HEK293 (cell line): ENCODE measurements around the gene ZNHIT1.

Experiments used
- ZBTB1 ChIP-seq: fragments of 450-650 bp; formaldehyde crosslinking; IDR thresholded peaks from 2 replicates; pipeline ENCODE4 v1.5.1; 2016; ENCODE audit warnings: missing biosample characterization, missing genetic modification characterization
- ZFP3 ChIP-seq: fragments of 450-650 bp; formaldehyde crosslinking; IDR thresholded peaks from 2 replicates; pipeline ENCODE4 v1.5.1; 2016; ENCODE audit warnings: low read depth, missing biosample characterization, missing genetic modification characterization
- ZNF248 ChIP-seq: fragments of 450-650 bp; formaldehyde crosslinking; IDR thresholded peaks from 2 replicates; pipeline ENCODE4 v1.5.1; 2017; ENCODE audit warnings: missing biosample characterization, missing genetic modification characterization
- ZNF274 ChIP-seq, 2 experiments: fragments of 200-500 bp in 1 of 2; fragments of 450-650 bp in 1 of 2; sonication (Bioruptor generic) in 1 of 2; formaldehyde crosslinking in 1 of 2; IDR thresholded peaks; 2 replicates each; pipeline versions ENCODE4 v1.5.1 to v1.6.1; 2014 to 2016; ENCODE audit warnings: borderline replicate concordance in 1 of 2, inconsistent platforms in 1 of 2, low read length in 1 of 2, missing biosample characterization in 1 of 2, missing genetic modification characterization in 1 of 2
- ZNF404 ChIP-seq: fragments of 450-650 bp; formaldehyde crosslinking; IDR thresholded peaks from 2 replicates; pipeline ENCODE4 v1.5.1; 2017; ENCODE audit warnings: missing biosample characterization, missing genetic modification characterization
- TF ChIP-seq, protein P1 (sequence below): fragments of 450-650 bp; formaldehyde crosslinking; IDR thresholded peaks from 2 replicates; pipeline ENCODE4 v1.5.1; 2016; ENCODE audit warnings: missing biosample characterization, missing genetic modification characterization
- TF ChIP-seq, protein P2 (sequence below): fragments of 450-650 bp; formaldehyde crosslinking; IDR thresholded peaks from 2 replicates; pipeline ENCODE4 v1.5.1; 2017; ENCODE audit warnings: missing biosample characterization, missing genetic modification characterization

DNA sequence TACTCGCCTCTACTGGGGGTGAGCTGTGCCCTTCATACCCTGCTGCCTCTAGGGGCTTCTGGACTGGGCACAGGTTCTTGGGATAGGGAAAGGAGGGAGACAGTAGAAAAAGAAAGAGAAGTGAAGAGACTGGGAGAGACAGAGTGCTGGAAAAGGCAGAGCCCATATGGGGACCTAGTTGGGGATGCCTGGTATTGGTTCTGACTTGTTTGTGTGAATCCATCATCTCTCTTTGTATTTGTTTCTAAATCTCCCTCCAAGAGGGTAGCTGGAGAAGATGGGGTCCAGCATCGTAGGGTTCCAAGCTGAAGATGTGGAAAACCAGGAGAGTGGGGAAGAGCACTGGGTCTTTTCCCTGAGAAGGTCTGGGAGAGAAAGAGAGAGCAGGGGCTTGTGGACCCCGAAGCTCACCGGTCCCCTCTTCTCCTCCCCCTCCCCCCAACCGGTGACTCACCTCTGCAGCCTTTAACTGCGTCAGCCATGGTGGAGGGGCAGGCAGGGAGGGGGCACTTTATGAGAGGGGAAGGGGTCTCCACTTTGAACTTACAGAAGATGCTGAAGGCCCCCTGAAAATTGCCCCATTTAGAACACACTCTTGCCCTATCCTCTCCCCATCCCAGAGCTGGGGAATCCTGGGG, 49.4 kb upstream of the ZNHIT1 start:
- TF ChIP-seq, protein P1, sequence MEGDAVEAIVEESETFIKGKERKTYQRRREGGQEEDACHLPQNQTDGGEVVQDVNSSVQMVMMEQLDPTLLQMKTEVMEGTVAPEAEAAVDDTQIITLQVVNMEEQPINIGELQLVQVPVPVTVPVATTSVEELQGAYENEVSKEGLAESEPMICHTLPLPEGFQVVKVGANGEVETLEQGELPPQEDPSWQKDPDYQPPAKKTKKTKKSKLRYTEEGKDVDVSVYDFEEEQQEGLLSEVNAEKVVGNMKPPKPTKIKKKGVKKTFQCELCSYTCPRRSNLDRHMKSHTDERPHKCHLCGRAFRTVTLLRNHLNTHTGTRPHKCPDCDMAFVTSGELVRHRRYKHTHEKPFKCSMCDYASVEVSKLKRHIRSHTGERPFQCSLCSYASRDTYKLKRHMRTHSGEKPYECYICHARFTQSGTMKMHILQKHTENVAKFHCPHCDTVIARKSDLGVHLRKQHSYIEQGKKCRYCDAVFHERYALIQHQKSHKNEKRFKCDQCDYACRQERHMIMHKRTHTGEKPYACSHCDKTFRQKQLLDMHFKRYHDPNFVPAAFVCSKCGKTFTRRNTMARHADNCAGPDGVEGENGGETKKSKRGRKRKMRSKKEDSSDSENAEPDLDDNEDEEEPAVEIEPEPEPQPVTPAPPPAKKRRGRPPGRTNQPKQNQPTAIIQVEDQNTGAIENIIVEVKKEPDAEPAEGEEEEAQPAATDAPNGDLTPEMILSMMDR (tag by site-specific recombination): no peak
- no peak for TF ChIP-seq ZBTB1 (tag by site-specific recombination)
- TF ChIP-seq ZNF274 (IDR thresholded peaks at IDR 0.05; ENCODE audit: low read length): no peak
- TF ChIP-seq ZNF274 (tag by site-specific recombination; IDR thresholded peaks at IDR 0.05; ENCODE audit: borderline replicate concordance): no peak
- no peak for TF ChIP-seq ZNF248 (tag by site-specific recombination)
- TF ChIP-seq ZFP3 (tag by site-specific recombination): no peak
- no peak for TF ChIP-seq ZNF404 (tag by site-specific recombination)
- TF ChIP-seq, protein P2, sequence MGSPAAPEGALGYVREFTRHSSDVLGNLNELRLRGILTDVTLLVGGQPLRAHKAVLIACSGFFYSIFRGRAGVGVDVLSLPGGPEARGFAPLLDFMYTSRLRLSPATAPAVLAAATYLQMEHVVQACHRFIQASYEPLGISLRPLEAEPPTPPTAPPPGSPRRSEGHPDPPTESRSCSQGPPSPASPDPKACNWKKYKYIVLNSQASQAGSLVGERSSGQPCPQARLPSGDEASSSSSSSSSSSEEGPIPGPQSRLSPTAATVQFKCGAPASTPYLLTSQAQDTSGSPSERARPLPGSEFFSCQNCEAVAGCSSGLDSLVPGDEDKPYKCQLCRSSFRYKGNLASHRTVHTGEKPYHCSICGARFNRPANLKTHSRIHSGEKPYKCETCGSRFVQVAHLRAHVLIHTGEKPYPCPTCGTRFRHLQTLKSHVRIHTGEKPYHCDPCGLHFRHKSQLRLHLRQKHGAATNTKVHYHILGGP (tag by site-specific recombination): no peak
